NT2/D1 (cell line): ENCODE data around the gene AK3.

Source experiments
- YY1 ChIP-seq: IDR thresholded peaks from 2 replicates; pipeline ENCODE4 v1.6.1; 2011; ENCODE audit not compliant: insufficient read length, insufficient read depth
- ZNF274 ChIP-seq: IDR thresholded peaks from 2 replicates; pipeline ENCODE4 v1.6.1; 2011; ENCODE audit warnings: mild to moderate bottlenecking, low read depth, low read length

DNA sequence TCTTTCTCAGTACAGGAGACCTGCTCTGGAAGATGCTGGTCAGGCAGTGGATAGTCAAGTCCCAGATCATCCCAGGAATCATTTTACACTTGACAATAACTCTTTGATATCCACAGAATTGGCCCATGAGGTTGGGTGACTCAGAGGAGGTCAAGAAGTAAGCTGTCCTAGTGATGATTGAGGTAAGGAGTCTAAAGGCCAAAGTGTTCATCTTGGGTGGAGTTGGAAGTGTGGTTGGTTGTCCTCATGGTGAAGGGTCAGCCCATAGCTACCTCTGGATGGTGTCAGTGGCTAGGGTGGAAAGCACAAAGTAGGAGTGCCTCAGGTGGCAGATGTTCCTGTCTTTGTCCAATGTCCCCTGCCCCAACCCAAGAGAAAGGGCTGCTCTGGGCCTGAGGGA, 27.7 kb upstream of the AK3 start:
- no peak for TF ChIP-seq YY1
- no peak for TF ChIP-seq ZNF274
